Gastrocnemius medialis (tissue), 4 donors: ENCODE data around the gene RBM34. TPM values are rescaled to one million over a fixed set of nuclear protein-coding genes. Genes with fewer than 3 reads are reported as not detected.

Experiments used
- ATAC-seq, 2 donors: fragments of 150-250 bp; one replicate each; pipeline ENCODE4 v1.9.1; 2016
- DNase-seq, 2 donors: peaks; one replicate each; pipeline ENCODE4 v3.0.0-alpha.2; 2019
- H3K27ac ChIP-seq, 4 donors: fragments of 200-600 bp; sonication (generic); 1 replicate in 1 of 4; 2 replicates in 3 of 4; pipeline ENCODE4 v1.5.1; 2016 to 2018; ENCODE audit warnings: mild to moderate bottlenecking in 2 of 4, moderate library complexity in 1 of 4
- H3K27me3 ChIP-seq, 3 donors: fragments of 200-600 bp; sonication (generic) in 2 of 3; 1 replicate in 1 of 3; 2 replicates in 2 of 3; pipeline versions ENCODE4 v1.5.1 to v1.6.0; 2016 to 2019; ENCODE audit warnings: mild to moderate bottlenecking in 1 of 3, moderate library complexity in 1 of 3
- H3K36me3 ChIP-seq, 2 donors: fragments of 200-600 bp; sonication (generic) in 1 of 2; one replicate each; pipeline ENCODE4 v1.5.1; 2017 to 2018
- H3K4me1 ChIP-seq, 2 donors: fragments of 200-600 bp; sonication (generic) in 1 of 2; one replicate each; pipeline ENCODE4 v1.5.1; 2016 to 2017; ENCODE audit warnings: mild to moderate bottlenecking in 2 of 2
- H3K4me3 ChIP-seq, 4 donors: fragments of 200-600 bp; sonication (generic) in 3 of 4; 1 replicate in 1 of 4; 2 replicates in 3 of 4; pipeline ENCODE4 v1.5.1; 2016 to 2019; ENCODE audit warnings: mild to moderate bottlenecking in 2 of 4
- H3K9me3 ChIP-seq, 3 donors: fragments of 200-600 bp; sonication (generic) in 2 of 3; 1 replicate in 1 of 3; 2 replicates in 2 of 3; pipeline ENCODE4 v1.5.1; 2016 to 2019
- POLR2A ChIP-seq, 2 donors: fragments of 450-650 bp; IDR thresholded peaks; one replicate each; pipeline ENCODE4 v1.6.1; 2017; ENCODE audit warnings: antibody characterized with exemption in 2 of 2, mild to moderate bottlenecking in 2 of 2, moderate library complexity in 2 of 2
- in situ Hi-C, 4 donors: fragments of 200-750 bp; cut with MboI; loops; one replicate each; pipeline versions ENCODE4 v1.15.0 to v1.8.0; 2017; ENCODE audit warnings: low sequenced_read_pairs in 4 of 4
- intact Hi-C: fragments of 100-400 bp; cut with DNase I; formaldehyde crosslinking; loops from one replicate; pipeline ENCODE4 v1.15.1; 2023; ENCODE audit warnings: low total_unique reads
- total RNA-seq, 4 donors: library from RNA; depleted of rRNA; stranded (reverse); fragments of >200 nt; gene quantifications; one replicate each; pipeline versions ENCODE4 v1.1.0 to v1.2.3, GENCODE V29; 2016
- TF ChIP-seq, protein P1 (sequence below), 5 experiments: fragments of 450-650 bp in 3 of 5; fragments of 200-600 bp in 2 of 5; sonication (generic) in 2 of 5; IDR thresholded peaks in 4 of 5; conservative IDR thresholded peaks in 1 of 5; 1 replicate in 4 of 5; 2 replicates in 1 of 5; pipeline ENCODE4 v1.5.1; 2016 to 2019; ENCODE audit warnings: antibody characterized with exemption in 5 of 5, mild to moderate bottlenecking in 3 of 5, moderate library complexity in 3 of 5

RBM34 gene
- total RNA-seq, 4 donors from 2014 or later = 44.8 to 136 (median 66.8) TPM

DNA sequence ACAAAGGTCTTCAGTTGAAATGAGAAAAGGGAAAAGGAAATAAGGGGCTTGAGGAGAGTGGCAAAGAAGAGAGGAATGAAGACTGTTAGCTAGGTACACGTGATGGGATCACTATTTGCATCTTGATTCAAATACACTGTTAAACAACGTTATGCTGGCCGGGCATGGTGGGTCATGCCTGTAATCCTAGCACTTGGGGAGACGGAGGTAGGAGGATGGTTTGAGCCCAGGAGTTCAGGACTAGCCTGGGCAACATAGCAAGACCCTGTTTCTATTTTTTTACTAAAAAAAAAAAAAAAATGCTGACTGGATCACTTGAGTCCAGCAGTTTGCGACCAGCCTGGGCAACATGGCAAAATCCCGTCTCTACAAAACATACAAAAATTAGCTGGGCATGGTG is 2.4 kb downstream of the RBM34 start:
- H3K9me3 ChIP-seq = no peaks in the 10 kb centered on the region
- H3K27ac ChIP-seq = no peak overlapping the region
- no peak overlapping the region for H3K4me3 ChIP-seq
- TF ChIP-seq, protein P1, sequence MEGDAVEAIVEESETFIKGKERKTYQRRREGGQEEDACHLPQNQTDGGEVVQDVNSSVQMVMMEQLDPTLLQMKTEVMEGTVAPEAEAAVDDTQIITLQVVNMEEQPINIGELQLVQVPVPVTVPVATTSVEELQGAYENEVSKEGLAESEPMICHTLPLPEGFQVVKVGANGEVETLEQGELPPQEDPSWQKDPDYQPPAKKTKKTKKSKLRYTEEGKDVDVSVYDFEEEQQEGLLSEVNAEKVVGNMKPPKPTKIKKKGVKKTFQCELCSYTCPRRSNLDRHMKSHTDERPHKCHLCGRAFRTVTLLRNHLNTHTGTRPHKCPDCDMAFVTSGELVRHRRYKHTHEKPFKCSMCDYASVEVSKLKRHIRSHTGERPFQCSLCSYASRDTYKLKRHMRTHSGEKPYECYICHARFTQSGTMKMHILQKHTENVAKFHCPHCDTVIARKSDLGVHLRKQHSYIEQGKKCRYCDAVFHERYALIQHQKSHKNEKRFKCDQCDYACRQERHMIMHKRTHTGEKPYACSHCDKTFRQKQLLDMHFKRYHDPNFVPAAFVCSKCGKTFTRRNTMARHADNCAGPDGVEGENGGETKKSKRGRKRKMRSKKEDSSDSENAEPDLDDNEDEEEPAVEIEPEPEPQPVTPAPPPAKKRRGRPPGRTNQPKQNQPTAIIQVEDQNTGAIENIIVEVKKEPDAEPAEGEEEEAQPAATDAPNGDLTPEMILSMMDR (IDR thresholded peaks at IDR 0.05 in 4 of 5, conservative IDR thresholded peaks at IDR 0.05 in 1 of 5) = no peak
- no peak for TF ChIP-seq POLR2A (IDR thresholded peaks at IDR 0.05)
- intact Hi-C loops (no loop called here), in situ Hi-C loops (no loop called here)
- peaks cover 0 to 43% of the 10 kb centered on the region in 2 donors for H3K36me3 ChIP-seq
- peaks cover 10 to 12% of the 10 kb centered on the region in 2 donors for H3K4me1 ChIP-seq
- DNase-seq = no peak
- ATAC-seq = no peak
- H3K27me3 ChIP-seq = no peaks in the 10 kb centered on the region

DNA sequence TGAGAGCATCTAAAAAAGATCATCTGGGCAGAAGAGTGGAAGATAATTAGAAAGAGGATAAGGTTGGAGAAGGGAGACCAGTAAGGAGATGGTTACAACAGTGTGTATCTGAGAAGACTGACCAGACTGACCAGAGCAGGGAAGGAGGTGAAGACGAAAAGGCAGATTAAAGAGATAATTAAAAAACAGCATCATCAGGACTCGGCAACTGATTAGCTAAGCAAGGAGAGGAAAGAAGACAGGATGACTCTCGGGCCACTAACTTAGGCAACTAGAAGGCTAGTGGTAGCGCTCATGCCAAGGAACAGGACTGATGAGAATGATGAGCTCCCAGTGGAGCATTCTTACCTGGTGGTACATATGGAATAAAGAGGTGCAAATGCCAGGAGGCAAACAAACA is 3.9 kb downstream of the RBM34 start:
- Histone ChIP-seq H3K27me3 (no peaks in the 10 kb centered on the region), H3K9me3 (no peaks in the 10 kb centered on the region), H3K36me3 (peaks cover 0 to 58% of the 10 kb centered on the region in 2 donors), H3K4me3 (no peak overlapping the region), H3K27ac (no peak overlapping the region), H3K4me1 (peaks cover 10 to 12% of the 10 kb centered on the region in 2 donors)
- intact Hi-C loops = no loop called here
- TF ChIP-seq, protein P1 (IDR thresholded peaks at IDR 0.05 in 4 of 5, conservative IDR thresholded peaks at IDR 0.05 in 1 of 5) = no peak
- DNase-seq (no peak), ATAC-seq (no peak)
- in situ Hi-C loops = no loop called here

DNA sequence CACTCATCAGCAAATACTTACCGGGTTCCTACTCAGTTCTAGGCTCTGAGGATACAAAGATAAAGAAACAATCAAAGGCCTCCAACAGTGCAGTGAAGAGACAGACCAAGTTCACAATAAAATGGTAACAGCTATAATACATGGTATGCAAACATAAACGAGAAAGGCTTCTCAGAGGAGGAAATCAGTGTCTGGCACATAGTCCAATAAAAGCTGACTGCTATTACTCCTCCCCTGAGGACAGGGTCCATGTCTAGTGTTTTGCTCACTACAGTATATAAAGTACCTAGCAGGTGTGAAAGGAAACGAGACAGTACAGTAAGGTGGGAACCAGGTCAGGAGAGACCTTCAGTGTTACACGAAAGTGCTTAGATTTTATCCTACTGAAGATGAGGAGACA is 4.3 kb downstream of the RBM34 start:
- DNase-seq = no peak
- H3K27ac ChIP-seq = no peak overlapping the region
- in situ Hi-C loops (no loop called here), intact Hi-C loops (no loop called here)
- H3K9me3 ChIP-seq = no peaks in the 10 kb centered on the region
- peaks cover 0 to 62% of the 10 kb centered on the region in 2 donors for H3K36me3 ChIP-seq
- TF ChIP-seq POLR2A (IDR thresholded peaks at IDR 0.05) = no peak
- TF ChIP-seq, protein P1 (IDR thresholded peaks at IDR 0.05 in 4 of 5, conservative IDR thresholded peaks at IDR 0.05 in 1 of 5) = no peak
- no peak overlapping the region for H3K4me3 ChIP-seq
- H3K4me1 ChIP-seq = peaks cover 9% of the 10 kb centered on the region in 2 donors
- no peaks in the 10 kb centered on the region for H3K27me3 ChIP-seq
- ATAC-seq = no peak

DNA sequence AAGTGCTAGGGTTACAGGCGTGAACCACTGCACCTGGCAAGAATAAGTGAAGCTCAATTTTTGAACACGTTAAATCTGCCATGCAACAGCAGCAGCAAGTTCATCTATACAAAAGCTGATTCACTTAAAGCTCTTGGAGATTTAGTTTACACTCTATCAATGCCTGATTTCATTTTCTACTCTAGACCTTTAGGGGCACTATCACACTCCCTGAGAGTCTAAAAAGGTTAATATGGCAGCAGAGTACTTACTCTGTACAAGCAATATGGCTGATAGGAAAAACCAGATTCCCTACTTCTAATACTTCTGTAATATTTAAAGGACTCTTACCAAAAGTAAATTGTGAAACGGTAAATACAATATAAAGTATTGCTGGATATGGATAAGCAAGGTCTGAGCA is 4.8 kb downstream of the RBM34 start:
- Histone ChIP-seq H3K36me3 (peaks cover 0 to 67% of the 10 kb centered on the region in 2 donors), H3K27ac (no peak overlapping the region), H3K27me3 (no peaks in the 10 kb centered on the region), H3K4me1 (peaks cover 7% of the 10 kb centered on the region in 2 donors), H3K4me3 (no peak overlapping the region), H3K9me3 (no peaks in the 10 kb centered on the region)
- ATAC-seq (no peak), DNase-seq (no peak)
- no peak for TF ChIP-seq POLR2A (IDR thresholded peaks at IDR 0.05)
- TF ChIP-seq, protein P1 (IDR thresholded peaks at IDR 0.05 in 4 of 5, conservative IDR thresholded peaks at IDR 0.05 in 1 of 5) = no peak
- in situ Hi-C loops = no loop called here
- intact Hi-C loops = no loop called here

DNA sequence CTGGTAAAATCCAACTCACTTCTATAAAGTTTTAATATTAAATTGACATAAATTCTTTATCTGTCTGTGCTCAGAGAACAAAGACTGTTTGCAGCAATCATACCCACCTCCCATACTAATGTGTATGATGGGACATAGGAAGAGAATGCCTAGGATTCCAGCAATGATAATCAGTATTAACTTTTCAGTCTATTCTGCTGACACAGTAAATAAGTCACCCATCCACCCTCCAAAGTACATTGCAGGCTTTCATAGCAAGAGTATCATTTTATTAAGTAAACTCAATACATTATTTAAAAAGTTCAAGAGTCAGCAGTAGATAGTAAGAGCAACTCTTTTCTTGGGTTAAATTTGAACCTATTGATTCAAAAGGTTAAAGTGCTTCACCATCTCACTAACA is 8.8 kb downstream of the RBM34 start:
- H3K27me3 ChIP-seq = no peaks in the 10 kb centered on the region
- intact Hi-C loops = no loop called here
- ATAC-seq (no peak), DNase-seq (no peak)
- no peaks in the 10 kb centered on the region for H3K4me1 ChIP-seq
- no peaks in the 10 kb centered on the region for H3K9me3 ChIP-seq
- in situ Hi-C loops = no loop called here
- peaks cover 0 to 76% of the 10 kb centered on the region in 2 donors for H3K36me3 ChIP-seq
- H3K4me3 ChIP-seq = no peak overlapping the region
- TF ChIP-seq POLR2A (IDR thresholded peaks at IDR 0.05) = no peak
- TF ChIP-seq, protein P1 (IDR thresholded peaks at IDR 0.05 in 4 of 5, conservative IDR thresholded peaks at IDR 0.05 in 1 of 5) = no peak
- no peak overlapping the region for H3K27ac ChIP-seq
